Measurements from ENCODE around the gene OR5M3.

Gene OR5M3

DNA sequence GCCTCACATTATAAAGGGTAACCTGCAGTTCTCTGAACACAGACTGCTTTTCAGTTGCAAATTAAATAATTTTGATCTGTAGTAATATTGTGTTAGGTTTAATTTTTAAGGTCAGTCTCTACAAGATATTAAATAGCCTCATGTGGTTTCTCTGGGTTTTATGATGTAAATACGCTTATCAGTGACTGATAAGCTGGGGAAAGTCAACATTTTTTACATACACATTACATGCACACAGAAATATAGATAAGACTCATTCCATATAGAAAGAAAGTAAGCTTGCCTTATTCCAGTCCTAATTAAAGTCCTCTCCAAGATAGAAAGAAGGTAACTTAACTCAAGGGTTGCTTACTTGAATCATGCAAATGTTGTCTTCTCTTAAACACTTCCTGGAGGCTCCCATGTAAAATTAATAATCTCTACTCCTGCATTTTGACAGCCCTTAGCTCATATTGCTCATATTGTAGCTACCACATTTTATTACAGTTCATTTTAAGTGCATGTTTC, 1.6 kb upstream of the OR5M3 start:
- no peaks in the 10 kb centered on the region for H3K27me3 ChIP-seq (ENCODE audit: control insufficient read depth in 3 of 3, insufficient read depth in 3 of 3, low read depth in 1 of 3, low read length in 3 of 3)
- no peak for DNase-seq (ENCODE audit: low spot score)
- H2BK120ac ChIP-seq (ENCODE audit: low read depth, low read length): no peak overlapping the region
- H3K4me3 ChIP-seq (ENCODE audit: low read length in 2 of 2): no peak overlapping the region
- no peak overlapping the region for H3K23ac ChIP-seq (ENCODE audit: low read depth, low read length, poor library complexity)
- H3K9ac ChIP-seq (ENCODE audit: low read depth, low read length, poor library complexity): no peak overlapping the region
- no peaks in the 10 kb centered on the region for H3K4me1 ChIP-seq (ENCODE audit: control insufficient read depth in 2 of 2, insufficient read depth in 1 of 2, low read depth in 1 of 2, low read length in 2 of 2)
- H3K18ac ChIP-seq (ENCODE audit: low read length): no peak overlapping the region
- H3K9me3 ChIP-seq (replicated peaks in 1 of 2; ENCODE audit: control insufficient read depth in 2 of 2, insufficient read depth in 1 of 2, low read depth in 1 of 2, low read length in 2 of 2): no peaks in the 10 kb centered on the region
- H2BK15ac ChIP-seq (ENCODE audit: low read length): no peak overlapping the region
- no peak overlapping the region for H2BK12ac ChIP-seq (ENCODE audit: low read length)
- WGBS, 2 donors (ENCODE audit: extremely low coverage in 2 of 2, insufficient read length in 2 of 2, insufficient replicate concordance in 1 of 2): no CpG with 5 or more reads among the region's 1 CpG
- H3K4ac ChIP-seq (ENCODE audit: low read length): no peak overlapping the region
- no peak overlapping the region for H2BK5ac ChIP-seq (ENCODE audit: low read length)
- no peak overlapping the region for H2AFZ ChIP-seq (ENCODE audit: low read length)
- H3K4me2 ChIP-seq (ENCODE audit: insufficient read depth, low read length, poor library complexity, severe bottlenecking): no peak overlapping the region
- H4K91ac ChIP-seq (ENCODE audit: low read depth, low read length, poor library complexity): no peak overlapping the region
- H3K79me1 ChIP-seq (ENCODE audit: low read depth, low read length): no peaks in the 10 kb centered on the region
- no peak overlapping the region for H3K27ac ChIP-seq (replicated peaks; ENCODE audit: low read length)
- no peak overlapping the region for H2AK5ac ChIP-seq (ENCODE audit: low read depth, low read length)
- no peaks in the 10 kb centered on the region for H3K36me3 ChIP-seq (replicated peaks in 1 of 2; ENCODE audit: control insufficient read depth in 2 of 2, insufficient read depth in 2 of 2, low read length in 2 of 2)
- no peak overlapping the region for H3K14ac ChIP-seq (ENCODE audit: low read length)
- no peak overlapping the region for H4K8ac ChIP-seq (ENCODE audit: low read depth, low read length)

GRCh38 chr11:56457076-56457475, 16.1 kb downstream of the OR5M3 start:
- no CpG with 5 or more reads among the region's 1 CpG for WGBS, 2 donors (ENCODE audit: extremely low coverage in 2 of 2, insufficient read length in 2 of 2, insufficient replicate concordance in 1 of 2)
- no peak overlapping the region for H4K91ac ChIP-seq (ENCODE audit: low read depth, low read length, poor library complexity)
- no peak overlapping the region for H3K23ac ChIP-seq (ENCODE audit: low read depth, low read length, poor library complexity)
- H3K4me1 ChIP-seq (ENCODE audit: control insufficient read depth in 2 of 2, insufficient read depth in 1 of 2, low read depth in 1 of 2, low read length in 2 of 2): no peaks in the 10 kb centered on the region
- H3K4me3 ChIP-seq (ENCODE audit: low read length in 2 of 2): no peak overlapping the region
- no peak for DNase-seq (ENCODE audit: low spot score)
- no peak overlapping the region for H3K14ac ChIP-seq (ENCODE audit: low read length)
- no peak overlapping the region for H3K4ac ChIP-seq (ENCODE audit: low read length)
- H4K8ac ChIP-seq (ENCODE audit: low read depth, low read length): no peak overlapping the region
- no peaks in the 10 kb centered on the region for H3K79me1 ChIP-seq (ENCODE audit: low read depth, low read length)
- no peak overlapping the region for H3K9ac ChIP-seq (ENCODE audit: low read depth, low read length, poor library complexity)
- no peak overlapping the region for H2AFZ ChIP-seq (ENCODE audit: low read length)
- no peak overlapping the region for H2BK120ac ChIP-seq (ENCODE audit: low read depth, low read length)
- H2BK15ac ChIP-seq (ENCODE audit: low read length): no peak overlapping the region
- H3K9me3 ChIP-seq (replicated peaks in 1 of 2; ENCODE audit: control insufficient read depth in 2 of 2, insufficient read depth in 1 of 2, low read depth in 1 of 2, low read length in 2 of 2): no peaks in the 10 kb centered on the region
- no peak overlapping the region for H2BK12ac ChIP-seq (ENCODE audit: low read length)
- no peak overlapping the region for H3K27ac ChIP-seq (replicated peaks; ENCODE audit: low read length)
- H3K27me3 ChIP-seq (ENCODE audit: control insufficient read depth in 3 of 3, insufficient read depth in 3 of 3, low read depth in 1 of 3, low read length in 3 of 3): no peaks in the 10 kb centered on the region
- H2BK5ac ChIP-seq (ENCODE audit: low read length): no peak overlapping the region
- no peaks in the 10 kb centered on the region for H3K36me3 ChIP-seq (replicated peaks in 1 of 2; ENCODE audit: control insufficient read depth in 2 of 2, insufficient read depth in 2 of 2, low read length in 2 of 2)
- H3K4me2 ChIP-seq (ENCODE audit: insufficient read depth, low read length, poor library complexity, severe bottlenecking): no peak overlapping the region
- no peak overlapping the region for H2AK5ac ChIP-seq (ENCODE audit: low read depth, low read length)
- H3K18ac ChIP-seq (ENCODE audit: low read length): no peak overlapping the region

DNA sequence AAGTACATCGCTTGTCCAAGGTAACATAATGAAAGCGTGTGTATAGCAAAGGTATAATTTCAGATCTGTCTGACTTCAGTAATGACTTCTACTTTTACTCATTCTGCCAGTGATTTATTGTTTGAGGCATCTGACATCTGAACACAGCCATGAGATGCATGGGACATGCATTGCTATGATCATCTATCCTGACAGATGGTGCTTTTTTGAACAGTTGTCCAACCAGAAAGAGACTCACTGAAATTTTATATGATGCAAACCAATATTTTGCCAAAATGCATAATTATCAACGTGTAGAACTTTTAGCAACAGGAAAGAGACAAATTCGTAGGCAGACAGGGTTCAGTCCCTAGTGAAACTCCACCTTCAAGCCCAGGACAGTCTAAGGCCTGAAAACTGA, 19.6 kb downstream of the OR5M3 start:
- no peak overlapping the region for H3K27ac ChIP-seq (replicated peaks; ENCODE audit: low read length)
- no CpG with 5 or more reads among the region's 4 CpGs for WGBS, 2 donors (ENCODE audit: extremely low coverage in 2 of 2, insufficient read length in 2 of 2, insufficient replicate concordance in 1 of 2)
- no peaks in the 10 kb centered on the region for H3K79me1 ChIP-seq (ENCODE audit: low read depth, low read length)
- no peak for DNase-seq (ENCODE audit: low spot score)
- no peak overlapping the region for H2AFZ ChIP-seq (ENCODE audit: low read length)
- no peak overlapping the region for H2AK5ac ChIP-seq (ENCODE audit: low read depth, low read length)
- no peak overlapping the region for H3K14ac ChIP-seq (ENCODE audit: low read length)
- H4K91ac ChIP-seq (ENCODE audit: low read depth, low read length, poor library complexity): no peak overlapping the region
- no peak overlapping the region for H2BK12ac ChIP-seq (ENCODE audit: low read length)
- H3K9me3 ChIP-seq (replicated peaks in 1 of 2; ENCODE audit: control insufficient read depth in 2 of 2, insufficient read depth in 1 of 2, low read depth in 1 of 2, low read length in 2 of 2): no peaks in the 10 kb centered on the region
- H3K4me3 ChIP-seq (ENCODE audit: low read length in 2 of 2): no peak overlapping the region
- H2BK5ac ChIP-seq (ENCODE audit: low read length): no peak overlapping the region
- H2BK120ac ChIP-seq (ENCODE audit: low read depth, low read length): no peak overlapping the region
- no peak overlapping the region for H3K18ac ChIP-seq (ENCODE audit: low read length)
- H3K36me3 ChIP-seq (replicated peaks in 1 of 2; ENCODE audit: control insufficient read depth in 2 of 2, insufficient read depth in 2 of 2, low read length in 2 of 2): no peaks in the 10 kb centered on the region
- no peak overlapping the region for H2BK15ac ChIP-seq (ENCODE audit: low read length)
- no peaks in the 10 kb centered on the region for H3K4me1 ChIP-seq (ENCODE audit: control insufficient read depth in 2 of 2, insufficient read depth in 1 of 2, low read depth in 1 of 2, low read length in 2 of 2)
- H3K4me2 ChIP-seq (ENCODE audit: insufficient read depth, low read length, poor library complexity, severe bottlenecking): no peak overlapping the region
- no peak overlapping the region for H3K23ac ChIP-seq (ENCODE audit: low read depth, low read length, poor library complexity)
- no peaks in the 10 kb centered on the region for H3K27me3 ChIP-seq (ENCODE audit: control insufficient read depth in 3 of 3, insufficient read depth in 3 of 3, low read depth in 1 of 3, low read length in 3 of 3)
- no peak overlapping the region for H3K9ac ChIP-seq (ENCODE audit: low read depth, low read length, poor library complexity)
- H4K8ac ChIP-seq (ENCODE audit: low read depth, low read length): no peak overlapping the region
- H3K4ac ChIP-seq (ENCODE audit: low read length): no peak overlapping the region

Data from neuronal stem cell (in vitro differentiated cells).